IPS-11a (cell line): ENCODE results near the gene OVCH2.
"Not testable (repeated sequence)": the region's sequence is repeated elsewhere in the genome, so short reads cannot be mapped to it uniquely, and the experiment has no call there.

Source experiments
- H3K4me3 ChIP-seq: one replicate; pipeline ENCODE4 v1.5.1; 2013; ENCODE audit warnings: low read depth, low read length, control low read depth

The OVCH2 gene

GRCh38 chr11:7672276-7672959 lies 33.9 kb downstream of the OVCH2 start:
- H3K4me3 ChIP-seq, result no peak overlapping the region

- no peak overlapping the region for H3K4me3 ChIP-seq
Measured at GRCh38 chr11:7671347-7672215, 34.7 kb downstream of the OVCH2 start.

GRCh38 chr11:7670641-7671040 lies 35.6 kb downstream of the OVCH2 start:
- no peak overlapping the region for H3K4me3 ChIP-seq

- H3K4me3 ChIP-seq, result no peak overlapping the region
Measured at GRCh38 chr11:7668911-7669310, 37.4 kb downstream of the OVCH2 start.

GRCh38 chr11:7668464-7668863 lies 37.8 kb downstream of the OVCH2 start:
- H3K4me3 ChIP-seq, result no peak overlapping the region

- no peak overlapping the region for H3K4me3 ChIP-seq
Measured at GRCh38 chr11:7667460-7667859, 38.8 kb downstream of the OVCH2 start.

- H3K4me3 ChIP-seq, result no peak overlapping the region
Measured at GRCh38 chr11:7666292-7666866, 39.9 kb downstream of the OVCH2 start.

GRCh38 chr11:7665473-7666291 lies 40.6 kb downstream of the OVCH2 start:
- H3K4me3 ChIP-seq, result no peak overlapping the region

- H3K4me3 ChIP-seq, result no peak overlapping the region
Measured at GRCh38 chr11:7664867-7665266, 41.4 kb downstream of the OVCH2 start.

GRCh38 chr11:7663531-7663930 lies 42.7 kb downstream of the OVCH2 start:
- H3K4me3 ChIP-seq, result not testable (repeated sequence)

- H3K4me3 ChIP-seq, result no peak overlapping the region
Measured at GRCh38 chr11:7657306-7658025, 48.8 kb downstream of the OVCH2 start.

GRCh38 chr11:7656704-7657103 lies 49.6 kb downstream of the OVCH2 start:
- H3K4me3 ChIP-seq, result no peak overlapping the region

- no peak overlapping the region for H3K4me3 ChIP-seq
Measured at GRCh38 chr11:7655253-7656217, 50.7 kb downstream of the OVCH2 start.

GRCh38 chr11:7654195-7654705 lies 52.0 kb downstream of the OVCH2 start:
- no peak overlapping the region for H3K4me3 ChIP-seq

- H3K4me3 ChIP-seq, result no peak overlapping the region
Measured at GRCh38 chr11:7651700-7652099, 54.6 kb downstream of the OVCH2 start.

GRCh38 chr11:7651140-7651551 lies 55.1 kb downstream of the OVCH2 start:
- H3K4me3 ChIP-seq, result no peak overlapping the region

GRCh38 chr11:7648264-7648663 lies 58.0 kb downstream of the OVCH2 start:
- no peak overlapping the region for H3K4me3 ChIP-seq

GRCh38 chr11:7646866-7647265 lies 59.4 kb downstream of the OVCH2 start:
- H3K4me3 ChIP-seq, result no peak overlapping the region

- no peak overlapping the region for H3K4me3 ChIP-seq
Measured at GRCh38 chr11:7645206-7645605, 61.1 kb downstream of the OVCH2 start.
